Neural cell (in vitro differentiated cells): ENCODE measurements around the gene ESR1.

Experiments
- CTCF ChIP-seq: fragments of 450-650 bp; IDR thresholded peaks from 2 replicates; pipeline ENCODE4 v1.5.1; 2014; ENCODE audit warnings: antibody characterized with exemption, mild to moderate bottlenecking, moderate library complexity; ENCODE audit not compliant: poor library complexity, severe bottlenecking
- EP300 ChIP-seq: fragments of 450-650 bp; conservative IDR thresholded peaks from 2 replicates; pipeline ENCODE4 v1.6.1; 2014; ENCODE audit warnings: antibody characterized with exemption, mild to moderate bottlenecking, moderate library complexity; ENCODE audit not compliant: poor library complexity, severe bottlenecking
- EZH2 ChIP-seq: fragments of 200-600, 300-800 bp; shearing (Covaris generic), sonication (generic); IDR thresholded peaks from 2 replicates; pipeline ENCODE4 v1.6.1; 2014; ENCODE audit warnings: antibody characterized with exemption, low read length, borderline replicate concordance, mild to moderate bottlenecking; ENCODE audit not compliant: insufficient read depth, poor library complexity, severe bottlenecking
- POLR2AphosphoS5 ChIP-seq: IDR thresholded peaks from 2 replicates; pipeline ENCODE4 v1.6.1; 2012
- SMC3 ChIP-seq: fragments of 450-650 bp; conservative IDR thresholded peaks from 2 replicates; pipeline ENCODE4 v1.6.1; 2014; ENCODE audit warnings: antibody characterized with exemption, mild to moderate bottlenecking, moderate library complexity; ENCODE audit not compliant: poor library complexity
- TAF1 ChIP-seq: IDR thresholded peaks from 2 replicates; pipeline ENCODE4 v1.6.1; 2012; ENCODE audit warnings: low read depth

DNA sequence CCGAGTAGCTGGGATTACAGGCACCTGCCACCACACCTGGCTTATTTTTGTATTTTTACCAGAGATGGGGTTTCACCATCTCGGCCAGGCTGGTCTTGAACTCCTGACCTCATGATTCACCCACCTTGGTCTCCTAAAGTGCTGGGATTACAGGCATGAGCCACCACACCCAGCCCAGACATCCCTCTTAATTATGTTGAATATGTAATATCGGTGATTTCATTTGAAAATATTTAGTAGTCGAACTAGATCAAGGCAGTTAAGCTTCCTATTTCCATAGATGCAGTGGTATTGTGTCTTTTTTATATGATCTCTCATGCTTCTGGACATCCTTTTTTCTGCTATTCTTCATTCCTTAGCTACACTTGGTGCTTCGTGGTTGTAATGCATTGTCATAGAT, 29.7 kb downstream of the ESR1 start:
- TF ChIP-seq EZH2: no peak
- no peak for TF ChIP-seq EP300
- no peak for TF ChIP-seq CTCF
- no peak for TF ChIP-seq SMC3
- no peak for TF ChIP-seq TAF1
- TF ChIP-seq POLR2AphosphoS5: no peak
